ENCODE results near the gene TST. TPM values are rescaled to one million over a fixed set of nuclear protein-coding genes. Genes with fewer than 3 reads are reported as not detected.

TST gene
- total RNA-seq, 6 experiments from 2014 or later, result 18.6 to 32.8 (median 21.7) TPM

DNA sequence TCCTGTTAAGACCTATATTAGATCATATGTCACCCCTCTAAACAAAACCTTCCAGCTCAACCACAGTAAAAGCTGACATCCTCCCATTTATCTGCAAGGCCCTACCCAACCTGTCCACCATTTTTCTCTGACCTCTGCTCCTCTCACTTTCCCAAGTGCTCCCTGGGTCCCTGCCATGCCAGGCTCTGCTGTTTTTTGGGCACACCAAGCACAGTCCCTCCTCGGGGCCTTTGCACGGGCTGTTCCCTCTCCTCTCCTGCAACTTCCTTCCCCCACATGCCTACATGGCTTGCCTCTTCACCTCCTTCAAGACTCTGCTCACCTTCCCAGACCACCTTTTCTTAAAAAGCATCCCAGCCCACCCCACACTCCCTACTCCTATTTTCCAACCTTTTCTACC, 9.8 kb downstream of the TST start:
- DNase-seq, result no peak
- peaks cover 25% of the 10 kb centered on the region for H3K27me3 Mint-ChIP-seq (ENCODE audit: insufficient read depth)
- no peaks in the 10 kb centered on the region for H3K4me1 Mint-ChIP-seq (ENCODE audit: low read depth)
- peaks cover 6% of the 10 kb centered on the region for H3K9me3 Mint-ChIP-seq
- H3K36me3 Mint-ChIP-seq (ENCODE audit: low read depth), result no peaks in the 10 kb centered on the region
- H3K4me3 Mint-ChIP-seq, result no peak overlapping the region
- TF ChIP-seq, protein P1, sequence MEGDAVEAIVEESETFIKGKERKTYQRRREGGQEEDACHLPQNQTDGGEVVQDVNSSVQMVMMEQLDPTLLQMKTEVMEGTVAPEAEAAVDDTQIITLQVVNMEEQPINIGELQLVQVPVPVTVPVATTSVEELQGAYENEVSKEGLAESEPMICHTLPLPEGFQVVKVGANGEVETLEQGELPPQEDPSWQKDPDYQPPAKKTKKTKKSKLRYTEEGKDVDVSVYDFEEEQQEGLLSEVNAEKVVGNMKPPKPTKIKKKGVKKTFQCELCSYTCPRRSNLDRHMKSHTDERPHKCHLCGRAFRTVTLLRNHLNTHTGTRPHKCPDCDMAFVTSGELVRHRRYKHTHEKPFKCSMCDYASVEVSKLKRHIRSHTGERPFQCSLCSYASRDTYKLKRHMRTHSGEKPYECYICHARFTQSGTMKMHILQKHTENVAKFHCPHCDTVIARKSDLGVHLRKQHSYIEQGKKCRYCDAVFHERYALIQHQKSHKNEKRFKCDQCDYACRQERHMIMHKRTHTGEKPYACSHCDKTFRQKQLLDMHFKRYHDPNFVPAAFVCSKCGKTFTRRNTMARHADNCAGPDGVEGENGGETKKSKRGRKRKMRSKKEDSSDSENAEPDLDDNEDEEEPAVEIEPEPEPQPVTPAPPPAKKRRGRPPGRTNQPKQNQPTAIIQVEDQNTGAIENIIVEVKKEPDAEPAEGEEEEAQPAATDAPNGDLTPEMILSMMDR (IDR thresholded peaks at IDR 0.05), result no peak
- no peak overlapping the region for H3K27ac Mint-ChIP-seq

DNA sequence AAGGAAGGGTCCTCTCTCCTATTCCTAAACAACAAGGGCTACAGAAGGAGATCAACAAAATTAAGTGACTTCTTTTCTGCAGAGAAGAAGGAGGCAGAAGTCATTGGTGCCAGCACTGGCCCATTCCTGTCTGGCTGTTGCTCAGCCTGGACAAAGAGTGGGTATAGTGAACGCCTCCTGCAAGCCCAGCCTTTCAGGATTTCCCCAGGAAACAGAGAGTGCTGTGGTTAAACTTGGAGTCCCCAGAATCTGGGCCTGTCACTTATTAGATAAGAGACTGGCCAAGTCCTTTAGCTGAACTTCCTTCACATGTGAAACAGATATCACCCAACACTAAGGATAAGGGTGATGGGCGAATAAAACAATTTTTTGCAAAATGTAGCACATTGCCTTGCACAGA, 10.9 kb downstream of the TST start:
- Mint-ChIP-seq H3K4me1 (ENCODE audit: low read depth) (no peaks in the 10 kb centered on the region), H3K36me3 (ENCODE audit: low read depth) (no peaks in the 10 kb centered on the region), H3K27ac (no peak overlapping the region), H3K27me3 (ENCODE audit: insufficient read depth) (peaks cover 36% of the 10 kb centered on the region), H3K4me3 (no peak overlapping the region), H3K9me3 (peaks cover 6% of the 10 kb centered on the region)
- TF ChIP-seq, protein P1 (IDR thresholded peaks at IDR 0.05), result no peak
- DNase-seq, result no peak

GRCh38 chr22:37007651-37008050, 11.6 kb downstream of the TST start:
- H3K27ac Mint-ChIP-seq, result no peak overlapping the region
- TF ChIP-seq, protein P1 (IDR thresholded peaks at IDR 0.05), result no peak
- no peaks in the 10 kb centered on the region for H3K36me3 Mint-ChIP-seq (ENCODE audit: low read depth)
- no peaks in the 10 kb centered on the region for H3K4me1 Mint-ChIP-seq (ENCODE audit: low read depth)
- peaks cover 6% of the 10 kb centered on the region for H3K9me3 Mint-ChIP-seq
- DNase-seq, result no peak
- no peak overlapping the region for H3K4me3 Mint-ChIP-seq
- H3K27me3 Mint-ChIP-seq (ENCODE audit: insufficient read depth), result peaks cover 43% of the 10 kb centered on the region

GRCh38 chr22:37002633-37003032, 16.6 kb downstream of the TST start:
- TF ChIP-seq, protein P1 (IDR thresholded peaks at IDR 0.05), result no peak
- Mint-ChIP-seq H3K4me1 (ENCODE audit: low read depth) (peaks cover 10% of the 10 kb centered on the region; the same call in 1 of the 2 replicates), H3K27ac (no peak overlapping the region), H3K4me3 (no peak overlapping the region), H3K9me3 (peaks cover 6% of the 10 kb centered on the region), H3K27me3 (ENCODE audit: insufficient read depth) (peaks cover 52% of the 10 kb centered on the region), H3K36me3 (ENCODE audit: low read depth) (no peaks in the 10 kb centered on the region)
- DNase-seq, result no peak

DNA sequence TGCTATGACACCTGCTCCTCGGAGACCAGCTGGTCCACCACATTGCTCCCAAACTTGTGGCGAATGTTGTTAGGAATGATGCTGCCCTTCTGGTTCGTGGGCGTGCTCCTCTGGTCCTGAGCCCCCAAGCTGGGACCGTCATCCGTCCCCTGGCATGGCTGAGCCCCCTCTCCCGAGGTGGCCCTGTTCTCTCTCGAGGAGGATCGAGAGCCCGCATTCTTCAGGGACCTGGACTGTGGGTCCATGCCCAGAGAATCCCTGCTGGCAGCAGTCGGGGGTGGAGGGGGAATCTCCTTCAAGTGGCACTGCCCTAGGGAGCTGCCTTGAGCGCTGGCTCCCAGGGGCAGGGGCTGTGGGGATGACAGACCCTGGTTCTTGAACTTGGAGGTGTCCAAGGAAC, 17.4 kb downstream of the TST start:
- DNase-seq, result no peak
- H3K27me3 Mint-ChIP-seq (ENCODE audit: insufficient read depth), result peaks cover 50% of the 10 kb centered on the region
- no peak overlapping the region for H3K4me3 Mint-ChIP-seq
- H3K27ac Mint-ChIP-seq, result no peak overlapping the region
- TF ChIP-seq, protein P1 (IDR thresholded peaks at IDR 0.05), result no peak
- H3K9me3 Mint-ChIP-seq, result peaks cover 6% of the 10 kb centered on the region
- H3K36me3 Mint-ChIP-seq (ENCODE audit: low read depth), result no peaks in the 10 kb centered on the region
- H3K4me1 Mint-ChIP-seq (ENCODE audit: low read depth), result peaks cover 10% of the 10 kb centered on the region; the same call in 1 of the 2 replicates
